ENCODE measurements around the gene ATG16L2.
A peak's percentile ranks its signal among the peaks of the same experiment; 100 is the strongest.

DNA sequence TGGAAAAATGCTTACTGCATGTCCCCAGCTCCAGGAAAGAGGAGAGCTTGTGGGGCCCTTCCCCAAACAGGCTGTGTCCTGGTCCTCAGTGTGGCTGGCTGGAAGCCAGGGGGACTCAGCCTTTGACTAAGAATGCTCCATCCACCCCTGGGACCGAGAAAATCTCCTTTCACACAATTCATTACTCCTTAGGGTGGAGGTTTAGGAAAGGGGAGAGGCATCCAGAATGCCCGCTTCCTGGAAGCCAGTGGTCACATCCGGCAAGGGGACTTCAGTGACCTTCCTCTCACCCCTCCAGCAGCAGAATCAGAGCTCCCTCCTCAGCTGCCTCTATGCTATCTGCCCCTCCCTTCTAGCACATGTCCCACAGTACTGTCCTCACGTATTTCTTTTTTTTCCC, 21.9 kb downstream of the ATG16L2 start:
- TF ChIP-seq, protein P1, sequence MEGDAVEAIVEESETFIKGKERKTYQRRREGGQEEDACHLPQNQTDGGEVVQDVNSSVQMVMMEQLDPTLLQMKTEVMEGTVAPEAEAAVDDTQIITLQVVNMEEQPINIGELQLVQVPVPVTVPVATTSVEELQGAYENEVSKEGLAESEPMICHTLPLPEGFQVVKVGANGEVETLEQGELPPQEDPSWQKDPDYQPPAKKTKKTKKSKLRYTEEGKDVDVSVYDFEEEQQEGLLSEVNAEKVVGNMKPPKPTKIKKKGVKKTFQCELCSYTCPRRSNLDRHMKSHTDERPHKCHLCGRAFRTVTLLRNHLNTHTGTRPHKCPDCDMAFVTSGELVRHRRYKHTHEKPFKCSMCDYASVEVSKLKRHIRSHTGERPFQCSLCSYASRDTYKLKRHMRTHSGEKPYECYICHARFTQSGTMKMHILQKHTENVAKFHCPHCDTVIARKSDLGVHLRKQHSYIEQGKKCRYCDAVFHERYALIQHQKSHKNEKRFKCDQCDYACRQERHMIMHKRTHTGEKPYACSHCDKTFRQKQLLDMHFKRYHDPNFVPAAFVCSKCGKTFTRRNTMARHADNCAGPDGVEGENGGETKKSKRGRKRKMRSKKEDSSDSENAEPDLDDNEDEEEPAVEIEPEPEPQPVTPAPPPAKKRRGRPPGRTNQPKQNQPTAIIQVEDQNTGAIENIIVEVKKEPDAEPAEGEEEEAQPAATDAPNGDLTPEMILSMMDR (IDR thresholded peaks at IDR 0.05; ENCODE audit: low read depth, low read length, missing input control) = no peak
- TF ChIP-seq SP1 (IDR thresholded peaks at IDR 0.05) (peak; percentile 52), GABPA (IDR thresholded peaks at IDR 0.05 in 1 of 2, conservative IDR thresholded peaks at IDR 0.05 in 1 of 2) (no peak), HNF4A (conservative IDR thresholded peaks at IDR 0.05) (no peak), EGR1 (IDR thresholded peaks at IDR 0.05; ENCODE audit: low read depth in 2 of 2) (no peak), TAF1 (conservative IDR thresholded peaks at IDR 0.05) (no peak), RAD21 (IDR thresholded peaks at IDR 0.05) (no peak), JUND (IDR thresholded peaks at IDR 0.05) (no peak), FOXA2 (IDR thresholded peaks at IDR 0.05) (no peak)
- TF ChIP-seq, protein P2, sequence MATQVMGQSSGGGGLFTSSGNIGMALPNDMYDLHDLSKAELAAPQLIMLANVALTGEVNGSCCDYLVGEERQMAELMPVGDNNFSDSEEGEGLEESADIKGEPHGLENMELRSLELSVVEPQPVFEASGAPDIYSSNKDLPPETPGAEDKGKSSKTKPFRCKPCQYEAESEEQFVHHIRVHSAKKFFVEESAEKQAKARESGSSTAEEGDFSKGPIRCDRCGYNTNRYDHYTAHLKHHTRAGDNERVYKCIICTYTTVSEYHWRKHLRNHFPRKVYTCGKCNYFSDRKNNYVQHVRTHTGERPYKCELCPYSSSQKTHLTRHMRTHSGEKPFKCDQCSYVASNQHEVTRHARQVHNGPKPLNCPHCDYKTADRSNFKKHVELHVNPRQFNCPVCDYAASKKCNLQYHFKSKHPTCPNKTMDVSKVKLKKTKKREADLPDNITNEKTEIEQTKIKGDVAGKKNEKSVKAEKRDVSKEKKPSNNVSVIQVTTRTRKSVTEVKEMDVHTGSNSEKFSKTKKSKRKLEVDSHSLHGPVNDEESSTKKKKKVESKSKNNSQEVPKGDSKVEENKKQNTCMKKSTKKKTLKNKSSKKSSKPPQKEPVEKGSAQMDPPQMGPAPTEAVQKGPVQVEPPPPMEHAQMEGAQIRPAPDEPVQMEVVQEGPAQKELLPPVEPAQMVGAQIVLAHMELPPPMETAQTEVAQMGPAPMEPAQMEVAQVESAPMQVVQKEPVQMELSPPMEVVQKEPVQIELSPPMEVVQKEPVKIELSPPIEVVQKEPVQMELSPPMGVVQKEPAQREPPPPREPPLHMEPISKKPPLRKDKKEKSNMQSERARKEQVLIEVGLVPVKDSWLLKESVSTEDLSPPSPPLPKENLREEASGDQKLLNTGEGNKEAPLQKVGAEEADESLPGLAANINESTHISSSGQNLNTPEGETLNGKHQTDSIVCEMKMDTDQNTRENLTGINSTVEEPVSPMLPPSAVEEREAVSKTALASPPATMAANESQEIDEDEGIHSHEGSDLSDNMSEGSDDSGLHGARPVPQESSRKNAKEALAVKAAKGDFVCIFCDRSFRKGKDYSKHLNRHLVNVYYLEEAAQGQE (IDR thresholded peaks at IDR 0.05) = no peak
- TF ChIP-seq, protein P3, sequence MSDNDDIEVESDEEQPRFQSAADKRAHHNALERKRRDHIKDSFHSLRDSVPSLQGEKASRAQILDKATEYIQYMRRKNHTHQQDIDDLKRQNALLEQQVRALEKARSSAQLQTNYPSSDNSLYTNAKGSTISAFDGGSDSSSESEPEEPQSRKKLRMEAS (IDR thresholded peaks at IDR 0.05) = peak; percentile 47
- TF ChIP-seq, protein P4, sequence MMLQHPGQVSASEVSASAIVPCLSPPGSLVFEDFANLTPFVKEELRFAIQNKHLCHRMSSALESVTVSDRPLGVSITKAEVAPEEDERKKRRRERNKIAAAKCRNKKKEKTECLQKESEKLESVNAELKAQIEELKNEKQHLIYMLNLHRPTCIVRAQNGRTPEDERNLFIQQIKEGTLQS (IDR thresholded peaks at IDR 0.05) = no peak

Measured in liver (tissue), 3 donors.